H1 (cell line): ENCODE measurements around the gene WDFY4. TPM values are rescaled to one million over a fixed set of nuclear protein-coding genes. Genes with fewer than 3 reads are reported as not detected.

Experiments
- CTCF ChIP-seq, 3 experiments: IDR thresholded peaks; 1 replicate in 2 of 3; 2 replicates in 1 of 3; pipeline versions ENCODE4 v1.5.1 to v1.6.1; 2011; ENCODE audit warnings: low read length in 3 of 3, mild to moderate bottlenecking in 3 of 3, inconsistent platforms in 2 of 3, low read depth in 1 of 3, moderate library complexity in 1 of 3; ENCODE audit not compliant: insufficient read depth in 1 of 3; ENCODE audit errors: control extremely low read depth in 1 of 3
- EZH2 ChIP-seq: fragments of 200-600 bp; sonication (generic); IDR thresholded peaks from 2 replicates; pipeline ENCODE4 v1.7.1; 2012; ENCODE audit warnings: low read depth, mild to moderate bottlenecking, moderate library complexity, low read length, inconsistent platforms; ENCODE audit not compliant: severe bottlenecking
- GABPA ChIP-seq: IDR thresholded peaks from 2 replicates; pipeline ENCODE4 v1.6.1; 2011; ENCODE audit warnings: mild to moderate bottlenecking, low read length, moderate library complexity, borderline replicate concordance; ENCODE audit not compliant: insufficient read depth
- RNF2 ChIP-seq: fragments of 200-900, 300-1000 bp; sonication (generic); IDR thresholded peaks from 2 replicates; pipeline ENCODE4 v1.7.1; 2016; ENCODE audit warnings: borderline replicate concordance, low read depth, mild to moderate bottlenecking, antibody characterized with exemption, low read length; ENCODE audit not compliant: poor library complexity, severe bottlenecking; ENCODE audit errors: missing control alignments
- TAF1 ChIP-seq: IDR thresholded peaks from 2 replicates; pipeline ENCODE4 v1.6.1; 2011; ENCODE audit warnings: mild to moderate bottlenecking, low read depth, low read length
- polyA plus RNA-seq, 7 experiments: library from polyadenylated mRNA; depleted of rRNA in 3 of 7; stranded (reverse) in 5 of 7; unstranded in 2 of 7; fragments of >200 nt in 5 of 7; fragments of 200-250 nt in 2 of 7; gene quantifications; 1 replicate in 5 of 7; 2 replicates in 1 of 7; 4 replicates in 1 of 7; pipeline versions ENCODE4 v1.2.1 to v1.2.3, GENCODE V29; 2011 to 2013; ENCODE audit warnings: missing spikeins in 2 of 7, mixed read lengths in 2 of 7
- total RNA-seq: library from RNA; stranded (reverse); fragmentation: NEBNext Ultra II Directional; extraction: Animal tissue kit (Norgen Biotek cat#: 25700); gene quantifications from 2 replicates; pipeline ENCODE4 v1.2.1, GENCODE V29; 2021
- TF ChIP-seq, protein P1 (sequence below): fragments of 300-600 bp; sonication (generic); IDR thresholded peaks from 2 replicates; pipeline ENCODE4 v1.7.1; 2012; ENCODE audit warnings: low read length, moderate library complexity, mild to moderate bottlenecking, inconsistent platforms; ENCODE audit not compliant: insufficient replicate concordance
- TF ChIP-seq, protein P2 (sequence below): IDR thresholded peaks from 2 replicates; pipeline ENCODE4 v1.6.1; 2011; ENCODE audit warnings: low read depth, mild to moderate bottlenecking, low read length; ENCODE audit not compliant: insufficient read depth

Gene WDFY4
- total and polyA plus RNA-seq, 2 of the 8 experiments (the other 6 are each of a cell fraction or from before 2014, with no cell fraction given): not detected

DNA sequence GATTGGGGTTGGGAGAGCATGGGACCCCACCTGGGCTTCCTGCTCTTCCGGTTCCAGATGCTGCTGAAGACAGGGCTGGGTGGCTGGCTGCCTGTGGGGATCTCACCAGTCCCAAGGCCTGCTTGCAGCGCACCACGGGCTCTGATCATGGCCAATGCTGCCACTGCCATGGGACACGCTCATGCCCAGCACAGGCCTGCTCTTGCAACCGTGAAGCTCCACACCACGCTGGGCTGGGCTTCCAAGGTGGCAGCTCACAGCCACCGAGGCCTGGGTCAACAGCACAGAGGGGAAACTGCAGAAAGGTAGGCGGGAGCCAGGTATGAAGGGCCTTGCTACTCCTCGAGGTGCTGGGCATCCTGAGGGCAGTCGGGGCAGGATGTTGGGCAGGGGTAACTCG lies 327.1 kb downstream of the WDFY4 start (continued):
- TF ChIP-seq, protein P1, sequence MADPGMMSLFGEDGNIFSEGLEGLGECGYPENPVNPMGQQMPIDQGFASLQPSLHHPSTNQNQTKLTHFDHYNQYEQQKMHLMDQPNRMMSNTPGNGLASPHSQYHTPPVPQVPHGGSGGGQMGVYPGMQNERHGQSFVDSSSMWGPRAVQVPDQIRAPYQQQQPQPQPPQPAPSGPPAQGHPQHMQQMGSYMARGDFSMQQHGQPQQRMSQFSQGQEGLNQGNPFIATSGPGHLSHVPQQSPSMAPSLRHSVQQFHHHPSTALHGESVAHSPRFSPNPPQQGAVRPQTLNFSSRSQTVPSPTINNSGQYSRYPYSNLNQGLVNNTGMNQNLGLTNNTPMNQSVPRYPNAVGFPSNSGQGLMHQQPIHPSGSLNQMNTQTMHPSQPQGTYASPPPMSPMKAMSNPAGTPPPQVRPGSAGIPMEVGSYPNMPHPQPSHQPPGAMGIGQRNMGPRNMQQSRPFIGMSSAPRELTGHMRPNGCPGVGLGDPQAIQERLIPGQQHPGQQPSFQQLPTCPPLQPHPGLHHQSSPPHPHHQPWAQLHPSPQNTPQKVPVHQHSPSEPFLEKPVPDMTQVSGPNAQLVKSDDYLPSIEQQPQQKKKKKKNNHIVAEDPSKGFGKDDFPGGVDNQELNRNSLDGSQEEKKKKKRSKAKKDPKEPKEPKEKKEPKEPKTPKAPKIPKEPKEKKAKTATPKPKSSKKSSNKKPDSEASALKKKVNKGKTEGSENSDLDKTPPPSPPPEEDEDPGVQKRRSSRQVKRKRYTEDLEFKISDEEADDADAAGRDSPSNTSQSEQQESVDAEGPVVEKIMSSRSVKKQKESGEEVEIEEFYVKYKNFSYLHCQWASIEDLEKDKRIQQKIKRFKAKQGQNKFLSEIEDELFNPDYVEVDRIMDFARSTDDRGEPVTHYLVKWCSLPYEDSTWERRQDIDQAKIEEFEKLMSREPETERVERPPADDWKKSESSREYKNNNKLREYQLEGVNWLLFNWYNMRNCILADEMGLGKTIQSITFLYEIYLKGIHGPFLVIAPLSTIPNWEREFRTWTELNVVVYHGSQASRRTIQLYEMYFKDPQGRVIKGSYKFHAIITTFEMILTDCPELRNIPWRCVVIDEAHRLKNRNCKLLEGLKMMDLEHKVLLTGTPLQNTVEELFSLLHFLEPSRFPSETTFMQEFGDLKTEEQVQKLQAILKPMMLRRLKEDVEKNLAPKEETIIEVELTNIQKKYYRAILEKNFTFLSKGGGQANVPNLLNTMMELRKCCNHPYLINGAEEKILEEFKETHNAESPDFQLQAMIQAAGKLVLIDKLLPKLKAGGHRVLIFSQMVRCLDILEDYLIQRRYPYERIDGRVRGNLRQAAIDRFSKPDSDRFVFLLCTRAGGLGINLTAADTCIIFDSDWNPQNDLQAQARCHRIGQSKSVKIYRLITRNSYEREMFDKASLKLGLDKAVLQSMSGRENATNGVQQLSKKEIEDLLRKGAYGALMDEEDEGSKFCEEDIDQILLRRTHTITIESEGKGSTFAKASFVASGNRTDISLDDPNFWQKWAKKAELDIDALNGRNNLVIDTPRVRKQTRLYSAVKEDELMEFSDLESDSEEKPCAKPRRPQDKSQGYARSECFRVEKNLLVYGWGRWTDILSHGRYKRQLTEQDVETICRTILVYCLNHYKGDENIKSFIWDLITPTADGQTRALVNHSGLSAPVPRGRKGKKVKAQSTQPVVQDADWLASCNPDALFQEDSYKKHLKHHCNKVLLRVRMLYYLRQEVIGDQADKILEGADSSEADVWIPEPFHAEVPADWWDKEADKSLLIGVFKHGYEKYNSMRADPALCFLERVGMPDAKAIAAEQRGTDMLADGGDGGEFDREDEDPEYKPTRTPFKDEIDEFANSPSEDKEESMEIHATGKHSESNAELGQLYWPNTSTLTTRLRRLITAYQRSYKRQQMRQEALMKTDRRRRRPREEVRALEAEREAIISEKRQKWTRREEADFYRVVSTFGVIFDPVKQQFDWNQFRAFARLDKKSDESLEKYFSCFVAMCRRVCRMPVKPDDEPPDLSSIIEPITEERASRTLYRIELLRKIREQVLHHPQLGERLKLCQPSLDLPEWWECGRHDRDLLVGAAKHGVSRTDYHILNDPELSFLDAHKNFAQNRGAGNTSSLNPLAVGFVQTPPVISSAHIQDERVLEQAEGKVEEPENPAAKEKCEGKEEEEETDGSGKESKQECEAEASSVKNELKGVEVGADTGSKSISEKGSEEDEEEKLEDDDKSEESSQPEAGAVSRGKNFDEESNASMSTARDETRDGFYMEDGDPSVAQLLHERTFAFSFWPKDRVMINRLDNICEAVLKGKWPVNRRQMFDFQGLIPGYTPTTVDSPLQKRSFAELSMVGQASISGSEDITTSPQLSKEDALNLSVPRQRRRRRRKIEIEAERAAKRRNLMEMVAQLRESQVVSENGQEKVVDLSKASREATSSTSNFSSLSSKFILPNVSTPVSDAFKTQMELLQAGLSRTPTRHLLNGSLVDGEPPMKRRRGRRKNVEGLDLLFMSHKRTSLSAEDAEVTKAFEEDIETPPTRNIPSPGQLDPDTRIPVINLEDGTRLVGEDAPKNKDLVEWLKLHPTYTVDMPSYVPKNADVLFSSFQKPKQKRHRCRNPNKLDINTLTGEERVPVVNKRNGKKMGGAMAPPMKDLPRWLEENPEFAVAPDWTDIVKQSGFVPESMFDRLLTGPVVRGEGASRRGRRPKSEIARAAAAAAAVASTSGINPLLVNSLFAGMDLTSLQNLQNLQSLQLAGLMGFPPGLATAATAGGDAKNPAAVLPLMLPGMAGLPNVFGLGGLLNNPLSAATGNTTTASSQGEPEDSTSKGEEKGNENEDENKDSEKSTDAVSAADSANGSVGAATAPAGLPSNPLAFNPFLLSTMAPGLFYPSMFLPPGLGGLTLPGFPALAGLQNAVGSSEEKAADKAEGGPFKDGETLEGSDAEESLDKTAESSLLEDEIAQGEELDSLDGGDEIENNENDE: no peak
- TF ChIP-seq GABPA: no peak
- TF ChIP-seq CTCF (IDR thresholded peaks at IDR 0.05; ENCODE audit: control extremely low read depth in 1 of 3, insufficient read depth in 1 of 3, low read depth in 1 of 3, low read length in 3 of 3): no peak
- TF ChIP-seq TAF1: no peak
- no peak for TF ChIP-seq RNF2
- TF ChIP-seq EZH2: no peak
- TF ChIP-seq, protein P2, sequence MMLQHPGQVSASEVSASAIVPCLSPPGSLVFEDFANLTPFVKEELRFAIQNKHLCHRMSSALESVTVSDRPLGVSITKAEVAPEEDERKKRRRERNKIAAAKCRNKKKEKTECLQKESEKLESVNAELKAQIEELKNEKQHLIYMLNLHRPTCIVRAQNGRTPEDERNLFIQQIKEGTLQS: no peak
